T-helper 1 cell treated with Interleukin-12 subunit alpha and Interleukin-12 subunit beta and Interleukin-4 antibody, amounts not matched to agents 30 ng/mL and 1 ng/mL, for 36 hours (primary cell): ENCODE results near the gene CEP104. TPM values are rescaled to one million over a fixed set of nuclear protein-coding genes. Genes with fewer than 3 reads are reported as not detected.

Experiments used
- intact Hi-C: fragments of 100-400 bp; cut with micrococcal nuclease; formaldehyde crosslinking; loops from one replicate; pipeline ENCODE4 v1.15.1; 2024
- total RNA-seq: library from RNA; stranded (reverse); gene quantifications from 2 replicates; pipeline ENCODE4 v1.2.3, GENCODE V29; 2022

CEP104 gene
- total RNA-seq, 1 donor from 2014 or later: 65.0 TPM

GRCh38 chr1:3871451-3871805 lies 14.4 kb upstream of the CEP104 start:
- intact Hi-C loops: loop anchor here (2.0 kb wide), 1 partner anchor 19 kb away; no protein-coding TSS in a partner anchor

- intact Hi-C loops: loop anchor here (2.0 kb wide), 1 partner anchor 21 kb away; no protein-coding TSS in a partner anchor
These were observed 12.8 kb upstream of the CEP104 start for GRCh38 chr1:3869751-3870301.

- intact Hi-C loops: no loop called here
These were observed 11.5 kb upstream of the CEP104 start for GRCh38 chr1:3868464-3869006.

GRCh38 chr1:3865606-3866160 lies 8.7 kb upstream of the CEP104 start:
- intact Hi-C loops: no loop called here

GRCh38 chr1:3864884-3865283 lies 7.9 kb upstream of the CEP104 start:
- intact Hi-C loops: no loop called here

- intact Hi-C loops: no loop called here
These were observed 6.4 kb upstream of the CEP104 start for GRCh38 chr1:3863231-3863935.

- intact Hi-C loops: loop anchor here (5.0 to 10.0 kb wide), 4 partner anchors 234 to 1554 kb away; partner anchors contain the start of genes MORN1, RER1 and TPRG1L
These were observed 1.4 kb upstream of the CEP104 start for GRCh38 chr1:3858231-3858981.

GRCh38 chr1:3857791-3858129 lies 749 bp upstream of the CEP104 start:
- intact Hi-C loops: loop anchor here (1.0 to 10.0 kb wide), 10 partner anchors 33 to 1553 kb away; partner anchors contain the start of genes C1orf174, LRRC47, MORN1 and RER1

GRCh38 chr1:3852711-3853485 lies 4.1 kb downstream of the CEP104 start:
- intact Hi-C loops: loop anchor here (10.0 kb wide), 3 partner anchors 228 to 1548 kb away; partner anchors contain the start of genes MORN1, RER1 and TPRG1L

- intact Hi-C loops: loop anchor here (10.0 kb wide), 3 partner anchors 227 to 1547 kb away; partner anchors contain the start of genes MORN1, RER1 and TPRG1L
These were observed 4.9 kb downstream of the CEP104 start for GRCh38 chr1:3852091-3852490.

- intact Hi-C loops: loop anchor here (10.0 kb wide), 3 partner anchors 226 to 1546 kb away; partner anchors contain the start of genes MORN1, RER1 and TPRG1L
These were observed 5.7 kb downstream of the CEP104 start for GRCh38 chr1:3851292-3851691.

GRCh38 chr1:3850857-3851256 lies 6.2 kb downstream of the CEP104 start:
- intact Hi-C loops: loop anchor here (10.0 kb wide), 3 partner anchors 226 to 1546 kb away; partner anchors contain the start of genes MORN1, RER1 and TPRG1L

- intact Hi-C loops: no loop called here
These were observed 9.9 kb downstream of the CEP104 start for GRCh38 chr1:3847081-3847480.

GRCh38 chr1:3846541-3846940 lies 10.5 kb downstream of the CEP104 start:
- intact Hi-C loops: no loop called here

- intact Hi-C loops: no loop called here
These were observed 14.1 kb downstream of the CEP104 start for GRCh38 chr1:3842912-3843311.

- intact Hi-C loops: no loop called here
These were observed 15.5 kb downstream of the CEP104 start for GRCh38 chr1:3841491-3841890.

- intact Hi-C loops: no loop called here
These were observed 18.2 kb downstream of the CEP104 start for GRCh38 chr1:3838788-3839187.

GRCh38 chr1:3837685-3838084 lies 19.3 kb downstream of the CEP104 start:
- intact Hi-C loops: no loop called here

- intact Hi-C loops: no loop called here
These were observed 19.8 kb downstream of the CEP104 start for GRCh38 chr1:3837200-3837599.

- intact Hi-C loops: no loop called here
These were observed 20.6 kb downstream of the CEP104 start for GRCh38 chr1:3836421-3836820.
